ENCODE measurements around the gene LTBP2.
"Not testable (repeated sequence)": the region's sequence is repeated elsewhere in the genome, so short reads cannot be mapped to it uniquely, and the experiment has no call there.

LTBP2 gene

DNA sequence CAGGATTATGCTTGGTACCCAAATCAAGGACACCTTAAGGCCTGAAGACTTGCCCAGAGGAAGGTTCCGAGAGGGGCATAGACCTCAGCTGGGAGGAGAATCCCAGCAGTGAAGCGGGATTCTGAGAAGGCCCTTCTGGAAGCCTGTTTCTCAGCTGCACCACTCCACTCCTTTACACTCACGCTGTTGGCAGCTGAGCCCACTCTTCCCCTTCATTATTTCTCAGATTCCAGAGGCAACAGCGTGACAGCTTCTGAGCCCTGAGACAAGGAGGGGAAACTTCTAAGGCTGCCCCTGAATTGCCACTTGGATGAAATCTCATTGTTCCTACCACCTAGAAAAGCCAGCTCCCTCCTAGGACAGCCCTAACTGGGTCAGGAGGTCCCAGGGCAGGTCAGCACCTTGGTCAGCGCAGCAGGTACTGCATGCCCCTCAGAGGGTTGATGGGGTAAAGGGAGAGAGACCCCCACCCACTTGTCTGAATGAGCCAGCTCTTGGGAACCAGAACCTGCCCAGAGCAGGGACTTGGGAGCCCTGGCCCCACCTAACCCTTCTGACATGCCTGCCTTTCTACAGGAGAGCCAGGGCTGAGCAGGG, 64.6 kb downstream of the LTBP2 start:
- DNase-seq, result no peak

DNA sequence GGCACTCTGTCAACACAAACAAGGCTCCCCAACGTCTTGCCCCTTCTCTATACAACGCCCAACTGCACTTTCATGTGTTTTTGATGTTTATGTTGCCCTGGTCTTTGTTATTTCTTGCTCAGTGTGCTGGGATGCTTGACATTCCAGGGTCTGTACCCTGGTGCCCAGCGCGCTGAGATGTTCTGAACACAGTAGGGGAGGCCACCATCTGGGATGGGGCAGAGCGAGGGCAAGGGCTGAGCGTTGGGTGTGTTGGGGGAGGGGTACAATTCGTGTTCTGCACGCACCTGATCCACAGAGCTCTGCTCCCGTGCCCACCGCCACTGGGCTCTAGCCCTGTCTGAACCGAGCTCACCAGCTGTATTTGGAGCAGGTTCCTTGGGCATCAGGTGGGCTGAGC, 65.6 kb downstream of the LTBP2 start:
- DNase-seq, result no peak

- no peak for DNase-seq
Observed at GRCh38 chr14:74545386-74545785, 66.7 kb downstream of the LTBP2 start.

DNA sequence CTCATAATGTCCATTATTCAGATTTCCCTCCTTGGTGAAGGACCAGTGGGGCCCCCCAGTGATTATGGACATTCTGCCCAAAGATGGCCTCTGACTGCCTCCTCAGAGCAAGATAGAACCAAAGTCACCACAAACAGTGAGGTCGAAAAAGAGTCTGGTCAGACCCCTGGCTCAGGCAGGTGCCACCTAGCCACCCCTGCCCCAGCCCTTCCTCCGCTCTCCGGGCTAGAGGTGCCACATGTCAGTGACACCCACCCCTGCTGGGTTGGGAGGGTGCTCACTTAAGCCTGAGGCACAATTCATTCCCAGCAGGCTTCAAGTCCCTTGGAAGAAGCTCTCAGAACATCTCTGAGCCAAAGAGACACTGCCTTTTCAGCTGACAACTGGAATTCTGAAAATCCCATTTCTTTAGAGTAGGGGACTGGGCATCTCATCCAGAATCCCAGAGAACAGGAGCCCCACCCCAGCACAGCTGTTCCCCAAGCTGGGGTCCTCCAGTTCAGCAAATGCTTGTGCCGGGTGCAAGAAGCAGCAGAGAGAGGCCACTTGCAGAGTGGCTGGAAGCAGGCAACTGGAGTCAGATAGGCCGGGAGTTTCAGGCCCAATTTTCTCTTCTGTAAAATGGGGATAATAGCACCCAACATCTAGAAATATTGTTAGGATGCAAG, 68.1 kb downstream of the LTBP2 start:
- no peak for DNase-seq

DNA sequence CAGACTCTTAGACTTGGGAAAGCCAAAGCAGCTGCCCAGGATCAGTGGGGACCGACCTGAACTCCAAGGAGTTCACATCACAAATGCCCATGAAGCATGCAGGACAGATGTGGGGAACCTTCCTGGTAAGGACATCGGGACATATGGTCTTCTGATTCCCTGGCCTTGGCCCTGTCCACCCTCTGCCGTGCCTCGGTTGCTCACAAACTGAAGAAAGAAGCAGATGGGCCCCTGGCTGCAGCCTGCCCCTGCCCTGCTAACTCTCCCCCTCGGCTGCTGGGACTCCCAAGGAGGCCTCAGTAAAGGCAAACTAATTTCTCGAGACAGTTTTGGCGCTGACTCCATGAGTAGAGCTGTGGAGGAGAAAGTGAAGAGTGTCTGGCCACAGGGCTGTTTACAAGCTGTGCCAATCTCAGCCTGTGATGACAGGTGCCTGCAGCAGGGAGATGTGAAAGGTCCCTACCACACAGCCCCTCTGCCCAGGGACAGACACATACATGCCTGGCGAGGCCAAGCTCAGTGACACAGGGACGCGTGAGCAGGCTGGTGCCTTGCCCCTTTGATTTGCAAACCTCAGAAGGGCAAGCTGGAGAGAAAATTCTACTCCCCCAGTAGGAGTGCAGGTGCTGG, 69.9 kb downstream of the LTBP2 start:
- DNase-seq, result no peak

GRCh38 chr14:74541225-74541624, 70.8 kb downstream of the LTBP2 start:
- DNase-seq, result no peak

DNA sequence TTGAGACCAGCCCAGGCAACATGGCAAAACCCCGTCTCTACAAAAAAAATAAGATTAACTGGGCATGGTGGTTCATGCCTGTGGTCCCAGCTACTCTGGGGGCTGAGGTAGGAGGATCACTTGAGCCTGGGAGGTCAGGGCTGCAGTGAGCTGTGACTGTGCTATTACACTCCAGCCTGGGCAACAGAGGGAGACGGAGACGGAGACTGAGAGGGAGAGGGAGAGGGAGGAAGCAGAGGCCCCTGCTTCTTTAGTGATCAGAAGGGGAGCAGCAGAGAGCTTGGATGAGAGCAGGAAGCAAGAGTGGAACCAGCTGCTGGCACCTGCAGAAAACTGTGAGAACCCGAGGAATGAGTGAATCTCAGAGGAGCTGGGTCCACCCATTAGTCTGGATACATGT, 72.5 kb downstream of the LTBP2 start:
- DNase-seq, result no peak

GRCh38 chr14:74538411-74539391, 73.3 kb downstream of the LTBP2 start:
- no peak for DNase-seq

DNA sequence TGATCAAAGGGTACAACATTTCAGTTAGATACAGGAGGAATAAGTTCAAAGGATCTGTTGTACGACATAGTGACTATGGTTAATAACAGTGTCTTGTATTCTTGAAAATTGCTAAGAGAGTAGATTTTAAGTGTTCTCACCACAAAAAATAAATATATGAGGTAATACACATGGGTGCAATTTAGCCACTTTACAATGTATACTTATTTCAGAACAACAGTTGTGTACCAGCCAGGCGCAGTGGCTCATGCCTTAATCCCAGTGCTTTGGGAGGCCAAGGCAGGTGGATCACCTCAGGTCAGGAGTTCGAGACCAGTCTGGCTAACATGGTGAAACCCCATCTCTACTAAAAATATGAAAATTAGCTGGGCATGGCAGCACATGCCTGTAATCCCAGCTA, 75.7 kb downstream of the LTBP2 start:
- not testable (repeated sequence) for DNase-seq

DNA sequence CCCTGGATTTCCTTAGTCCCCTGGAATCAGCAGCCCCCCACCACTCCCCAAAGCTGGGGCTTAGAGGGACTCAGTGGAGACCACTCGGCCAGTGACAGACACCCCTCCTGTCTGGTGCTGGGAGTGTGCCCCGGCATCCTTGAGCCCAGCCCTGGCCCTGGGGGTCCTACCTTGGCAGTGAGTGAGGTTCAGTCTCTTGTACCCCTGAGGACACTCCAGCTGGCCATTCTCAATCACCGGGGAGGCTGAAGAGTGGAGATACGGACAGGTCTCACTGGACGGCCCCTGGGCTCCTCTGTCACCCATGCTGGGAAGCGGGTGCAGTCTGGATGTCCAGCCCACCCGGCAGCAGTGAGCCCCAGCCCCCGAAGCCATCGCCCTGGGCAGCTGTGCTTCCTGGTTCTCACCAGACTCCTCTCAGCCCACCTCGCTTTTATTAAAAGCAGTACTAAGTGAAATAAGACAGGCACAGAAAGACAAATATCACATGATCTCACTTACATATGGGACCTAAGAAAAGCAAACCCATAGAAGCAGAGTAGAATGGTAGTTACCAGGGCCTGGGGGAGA, 76.2 kb downstream of the LTBP2 start:
- no peak for DNase-seq

- DNase-seq, result no peak
Observed at GRCh38 chr14:74533576-74533975, 78.5 kb downstream of the LTBP2 start.

DNA sequence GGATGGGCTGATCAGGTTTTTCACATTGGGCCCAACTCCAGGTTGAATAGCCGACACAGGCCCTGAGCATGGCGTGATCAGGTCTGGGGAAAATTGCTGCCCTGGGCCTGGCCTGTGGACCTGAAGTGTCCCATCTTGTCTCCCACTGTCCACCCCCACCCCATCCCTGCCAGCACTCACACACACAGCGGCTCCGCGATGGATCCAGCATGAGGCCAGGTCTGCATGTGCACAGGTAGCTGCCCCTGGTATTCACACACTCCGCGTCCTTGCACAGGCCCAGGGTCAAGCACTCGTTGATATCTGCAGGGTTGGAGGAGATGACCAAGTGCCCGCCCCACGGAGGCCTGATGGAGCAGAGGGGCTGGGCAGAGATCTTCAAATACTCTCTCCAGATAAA, 79.8 kb downstream of the LTBP2 start:
- no peak for DNase-seq

GRCh38 chr14:74531467-74531866, 80.6 kb downstream of the LTBP2 start:
- DNase-seq, result no peak

- no peak for DNase-seq
Observed at GRCh38 chr14:74531006-74531405, 81.0 kb downstream of the LTBP2 start.

DNA sequence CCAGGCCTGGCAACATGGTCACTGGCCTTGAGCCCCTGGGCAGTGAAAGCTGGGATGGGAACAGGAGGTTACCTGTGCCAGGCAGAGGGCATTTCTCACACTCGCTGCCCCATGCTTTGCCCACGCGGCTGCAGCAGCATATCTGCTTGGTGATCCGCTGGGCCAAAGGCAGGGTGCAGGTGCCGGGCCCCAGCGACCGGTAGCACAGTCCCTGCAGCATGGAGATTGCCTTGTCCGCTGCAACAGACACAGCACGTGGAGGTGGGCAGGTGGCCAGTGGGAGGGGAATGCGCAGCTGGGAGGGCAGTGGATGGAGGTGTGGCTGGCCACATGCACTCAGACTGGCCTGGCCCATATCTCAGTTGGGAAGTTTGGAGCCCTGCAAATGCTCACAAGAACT, 83.2 kb downstream of the LTBP2 start:
- DNase-seq, result no peak

- DNase-seq, result no peak
Observed at GRCh38 chr14:74528406-74528805, 83.6 kb downstream of the LTBP2 start.

DNA sequence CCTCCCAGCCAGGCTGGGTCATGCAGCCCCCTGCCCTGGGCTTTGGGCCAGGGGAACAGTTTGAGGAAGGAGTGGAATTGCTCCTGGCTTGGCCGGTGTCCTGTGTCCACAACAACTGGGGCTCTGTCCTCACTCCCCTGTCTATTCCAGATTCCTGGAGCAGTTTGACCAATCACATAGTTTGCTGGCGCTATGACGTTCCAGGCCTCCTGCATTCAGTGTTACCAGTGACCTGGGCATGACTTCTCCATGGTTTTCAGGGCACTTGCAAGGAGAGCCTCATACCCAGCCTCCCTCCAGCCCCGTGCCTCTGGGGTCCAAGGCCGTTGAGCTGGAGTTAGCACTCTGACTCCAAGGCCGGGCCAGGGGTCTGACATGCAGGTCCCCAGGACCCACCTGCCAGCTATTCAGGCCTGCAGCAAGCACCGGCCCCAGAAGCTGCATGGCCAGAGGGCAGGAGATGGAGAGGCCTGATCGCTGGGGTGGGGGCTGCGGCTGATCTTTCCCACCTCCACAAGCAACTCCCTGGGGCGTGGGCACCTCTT, 84.2 kb downstream of the LTBP2 start:
- DNase-seq, result no peak

GRCh38 chr14:74526854-74527585, 85.0 kb downstream of the LTBP2 start:
- DNase-seq, result no peak

- DNase-seq, result no peak
Observed at GRCh38 chr14:74525361-74525851, 86.6 kb downstream of the LTBP2 start.

DNA sequence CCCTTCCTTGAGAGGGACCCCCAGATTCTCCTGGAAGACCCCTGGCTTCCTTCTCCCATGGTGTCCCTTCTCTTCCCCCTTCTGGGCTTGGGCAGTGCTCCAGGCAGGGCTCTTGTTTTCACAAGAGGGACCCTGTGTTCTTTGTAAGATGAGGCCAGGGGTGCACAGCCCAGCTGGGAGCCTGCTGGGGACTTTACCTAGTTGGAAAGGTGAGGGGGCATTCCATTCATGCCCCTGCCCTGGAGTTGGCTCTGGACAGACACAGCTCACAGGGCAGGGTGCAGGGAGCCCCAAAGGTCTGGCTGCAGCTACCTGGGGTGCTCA, 87.3 kb downstream of the LTBP2 start:
- DNase-seq, result no peak

DNA sequence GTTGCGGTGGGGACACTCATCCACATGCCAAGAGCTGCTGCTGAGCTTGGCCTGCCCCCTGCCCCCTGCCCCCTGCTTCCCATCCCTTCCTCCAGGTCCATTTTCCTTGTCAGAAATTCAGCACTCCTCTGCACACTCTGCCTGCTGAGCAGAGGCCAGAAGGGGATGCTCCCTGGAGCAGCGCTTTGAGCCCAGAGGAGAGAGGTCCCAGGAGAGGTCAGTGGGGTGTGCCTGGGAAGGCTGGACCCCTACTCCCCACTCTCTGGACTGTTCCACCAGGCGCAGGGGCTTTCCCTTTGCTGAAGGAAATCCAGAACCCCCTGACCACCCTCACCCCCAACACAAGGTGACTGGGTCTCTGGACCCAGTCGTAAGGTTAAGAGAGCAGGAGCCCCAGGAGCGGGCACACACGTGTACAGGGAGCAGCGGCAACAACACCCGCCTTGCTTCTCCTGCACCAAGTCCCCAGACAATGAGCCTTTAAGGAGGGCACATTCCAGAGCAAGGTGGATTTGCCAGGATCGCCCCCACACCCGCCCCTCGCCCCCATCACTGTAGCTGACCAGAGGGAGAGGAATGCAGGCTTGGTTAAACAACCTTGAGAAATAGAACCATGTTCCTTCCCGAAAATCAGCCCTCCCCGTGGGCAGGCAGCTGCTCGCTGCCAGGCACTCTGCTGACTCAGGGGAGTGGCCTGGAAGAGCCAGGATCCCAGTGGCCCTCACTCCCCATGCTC, 87.8 kb downstream of the LTBP2 start:
- DNase-seq, result no peak
